ENCODE measurements around the gene SOX13.
"Not testable (repeated sequence)": the region's sequence is repeated elsewhere in the genome, so short reads cannot be mapped to it uniquely, and the experiment has no call there.

Gene SOX13

DNA sequence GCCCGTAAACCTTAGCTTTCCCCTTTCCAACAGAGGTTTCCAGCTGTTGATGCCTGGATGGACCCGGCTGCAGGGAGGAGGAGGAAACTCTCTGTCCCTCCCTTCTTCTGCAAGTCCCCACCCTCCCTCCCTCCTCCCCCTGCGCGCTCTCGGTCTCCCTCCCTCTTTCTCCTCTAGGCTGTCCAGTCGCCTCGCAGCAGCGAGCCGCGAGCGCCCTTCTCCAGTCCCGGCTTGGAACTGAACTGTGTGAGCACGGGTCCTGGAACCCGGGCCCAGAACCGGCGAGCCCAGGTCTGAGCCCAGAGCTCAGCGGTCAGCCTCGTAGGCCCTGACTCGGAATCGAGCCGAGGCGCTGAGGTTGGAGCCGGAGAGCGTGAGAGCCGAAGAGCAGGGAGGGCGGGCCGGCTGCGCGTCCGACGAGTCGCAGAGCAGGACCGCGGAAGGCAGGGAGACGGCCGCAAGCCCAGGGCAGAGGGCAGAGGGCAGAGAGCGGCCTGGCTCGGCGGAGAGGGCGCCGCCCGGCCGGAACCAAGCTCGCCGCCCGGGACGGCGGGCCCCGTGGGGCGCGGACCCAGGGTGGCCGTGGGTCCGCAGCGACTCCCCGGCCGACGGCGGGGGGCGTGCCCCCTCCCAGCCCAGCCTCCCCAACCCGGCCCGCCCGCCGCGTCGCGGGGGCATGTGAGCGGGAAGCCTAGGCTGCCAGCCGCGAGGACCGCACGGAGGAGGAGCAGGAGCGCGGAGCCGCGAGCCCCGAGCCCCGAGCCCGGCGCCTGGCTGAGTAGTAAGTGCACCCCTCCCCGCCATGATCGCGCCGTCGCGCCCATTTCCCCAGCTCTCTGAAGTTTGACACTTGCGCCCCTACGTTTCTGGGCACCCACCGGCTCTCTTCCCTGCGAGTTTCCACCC lies at the start of gene SOX13:
SOX13 (plus strand) TSS at position 185 of the 906 bp plus-strand sequence. CDS start 39,801 bp downstream, outside the sequence.
- DNase-seq (ENCODE audit: low read depth): no peak

DNA sequence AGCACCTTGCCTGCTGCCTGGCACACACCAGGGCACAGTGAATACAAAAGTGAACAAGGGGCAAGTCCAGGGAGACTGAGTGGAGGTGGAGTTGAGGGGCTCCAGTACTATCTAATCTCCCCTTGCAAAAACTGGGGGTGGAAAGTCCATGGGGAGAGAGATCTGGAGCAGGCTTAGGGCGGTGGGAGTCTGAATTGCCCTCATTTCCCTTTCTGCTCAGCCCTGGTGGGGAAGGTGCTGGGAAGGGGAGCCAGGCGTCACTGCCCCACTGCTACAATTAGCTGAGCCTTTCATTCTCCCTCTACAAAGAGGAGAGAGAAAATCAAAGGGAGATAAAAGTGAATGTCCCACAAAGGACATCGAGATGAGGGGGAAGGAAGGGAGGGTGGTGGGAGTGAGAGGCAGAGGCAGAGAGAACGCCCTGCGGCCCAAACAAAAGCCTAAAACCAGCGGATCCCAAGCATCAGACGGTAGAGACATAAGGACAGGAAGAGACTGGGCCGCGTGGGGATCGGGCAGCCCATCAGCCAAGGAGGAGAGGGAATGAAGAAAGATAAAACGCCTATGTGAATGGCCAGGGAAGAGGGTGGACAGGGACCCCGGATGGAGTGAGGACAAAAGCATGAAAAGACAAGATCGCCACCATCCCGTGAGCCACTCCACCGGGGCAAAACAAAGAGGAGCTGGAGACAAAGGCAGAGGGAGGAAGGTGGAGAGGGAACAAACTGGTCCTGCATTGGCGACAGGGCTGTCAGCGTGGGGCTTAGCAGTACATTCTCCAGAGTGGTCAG lies 46.8 kb upstream of the SOX13 start:
- DNase-seq (ENCODE audit: low read depth): no peak

DNA sequence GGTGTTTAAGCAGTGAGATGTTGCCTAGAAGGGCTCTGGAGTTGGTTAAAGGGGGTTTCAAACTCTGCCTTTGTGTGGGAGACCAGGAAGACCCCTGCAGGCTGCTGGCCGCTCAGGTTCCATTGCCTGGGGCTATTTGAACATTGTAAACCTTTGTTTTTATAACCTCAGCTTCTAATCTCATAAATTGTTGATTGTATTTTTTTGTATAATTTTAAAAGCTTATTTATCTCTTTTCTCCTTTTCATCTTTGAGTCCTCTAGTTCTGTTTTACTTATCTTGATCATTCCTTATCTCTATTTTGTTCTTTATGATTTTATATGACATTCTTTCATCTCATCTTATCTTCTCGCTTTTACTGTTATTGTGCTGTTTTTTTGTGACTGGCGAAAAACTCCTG lies 45.5 kb upstream of the SOX13 start:
- DNase-seq (ENCODE audit: low read depth): no peak

DNA sequence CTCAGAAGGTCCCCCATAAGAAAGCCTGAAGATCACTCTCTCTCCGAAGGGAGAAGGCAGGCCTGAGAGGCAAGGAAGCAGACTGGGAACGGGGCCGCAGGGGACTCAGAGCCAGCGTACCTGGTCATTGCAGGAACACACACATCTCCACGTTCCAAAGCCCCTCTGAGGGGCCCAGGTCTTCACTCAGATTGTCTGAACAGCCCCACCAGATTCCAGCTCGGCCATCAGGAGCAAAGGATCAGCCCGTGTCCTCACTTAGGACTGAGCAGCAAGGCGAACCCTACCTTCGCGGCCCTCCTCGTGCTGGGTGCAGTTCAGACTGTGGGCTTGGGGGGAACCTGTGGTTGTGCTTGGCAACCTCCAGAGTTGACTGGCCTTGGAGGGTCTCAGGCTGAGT lies 43.9 kb upstream of the SOX13 start:
- DNase-seq (ENCODE audit: low read depth): no peak

DNA sequence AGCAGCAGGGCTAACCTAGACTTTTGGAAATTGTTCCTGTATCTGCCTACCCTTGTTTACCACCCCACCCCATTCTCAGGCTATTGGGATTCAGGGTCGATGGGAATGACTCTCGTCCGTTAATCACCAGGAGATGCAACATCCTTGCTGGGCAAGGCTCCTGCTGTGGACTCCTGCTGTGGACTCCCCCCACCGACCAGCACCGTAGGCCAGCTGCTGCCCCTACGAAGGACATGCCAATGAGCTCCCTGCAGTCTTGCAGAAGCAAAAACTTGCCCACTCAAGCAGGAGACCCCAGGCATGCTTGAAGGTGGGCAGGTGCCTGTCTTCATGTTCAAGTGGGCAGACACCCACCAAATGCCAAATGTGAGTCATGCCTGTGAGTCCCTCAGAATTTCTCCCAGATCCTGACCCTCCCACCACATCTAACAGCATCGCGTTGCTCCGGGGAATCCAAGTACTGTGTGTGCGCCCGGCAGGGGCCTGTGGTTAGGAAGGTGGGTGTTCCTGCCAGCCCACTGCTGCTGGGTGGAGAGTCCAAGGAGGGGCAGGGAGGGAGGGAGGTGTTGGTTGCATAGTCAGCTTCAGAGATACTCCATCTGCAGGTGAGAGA lies 41.7 kb upstream of the SOX13 start:
- DNase-seq (ENCODE audit: low read depth): no peak

DNA sequence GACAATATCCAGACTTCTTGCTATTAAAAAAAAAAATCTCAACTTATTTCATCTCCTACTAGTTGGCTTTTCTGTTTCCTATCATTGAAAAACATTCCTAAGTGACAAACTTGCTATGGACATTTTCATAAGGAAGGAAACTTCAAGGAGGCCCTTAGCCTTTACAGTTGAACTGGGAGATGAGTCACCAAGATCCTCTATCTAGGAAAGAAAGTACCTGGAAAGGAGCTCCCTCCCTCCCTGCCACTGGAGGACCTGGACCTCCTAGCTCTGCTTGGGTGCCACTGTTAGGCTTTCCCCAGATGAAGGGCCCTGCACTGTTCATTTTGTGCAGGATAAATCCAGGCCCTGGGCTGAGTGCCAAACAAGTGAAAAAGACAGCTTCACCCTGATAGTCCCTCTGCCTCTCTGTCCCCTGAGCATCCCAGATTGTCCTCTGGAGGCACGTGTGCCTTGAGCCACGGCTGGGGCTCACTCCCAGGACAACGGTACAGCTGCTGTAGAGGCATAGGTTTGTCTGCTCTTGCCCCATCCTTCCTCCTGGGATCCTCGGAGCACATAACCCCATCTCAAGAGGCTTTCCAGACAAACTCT lies 40.2 kb upstream of the SOX13 start:
- no peak for DNase-seq (ENCODE audit: low read depth)

DNA sequence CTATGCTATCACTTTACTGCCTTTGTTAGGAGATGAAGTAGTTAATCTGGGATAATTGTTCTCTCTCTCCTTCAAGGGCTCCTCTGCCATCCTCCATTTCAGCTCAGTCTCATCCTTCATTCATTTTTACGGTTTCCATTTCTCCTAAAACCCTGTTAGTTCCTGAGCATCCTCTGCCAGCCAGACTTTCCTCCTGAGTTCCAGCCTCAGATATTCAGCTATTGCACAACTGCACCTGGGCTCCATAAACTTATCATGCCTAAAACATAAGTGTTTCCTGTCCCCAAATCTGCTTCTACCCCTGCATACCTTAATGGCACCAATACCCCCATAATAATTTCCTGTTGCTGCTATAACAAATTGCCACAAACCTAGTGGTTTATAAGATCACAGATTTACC lies 39.6 kb upstream of the SOX13 start:
- DNase-seq (ENCODE audit: low read depth): no peak

DNA sequence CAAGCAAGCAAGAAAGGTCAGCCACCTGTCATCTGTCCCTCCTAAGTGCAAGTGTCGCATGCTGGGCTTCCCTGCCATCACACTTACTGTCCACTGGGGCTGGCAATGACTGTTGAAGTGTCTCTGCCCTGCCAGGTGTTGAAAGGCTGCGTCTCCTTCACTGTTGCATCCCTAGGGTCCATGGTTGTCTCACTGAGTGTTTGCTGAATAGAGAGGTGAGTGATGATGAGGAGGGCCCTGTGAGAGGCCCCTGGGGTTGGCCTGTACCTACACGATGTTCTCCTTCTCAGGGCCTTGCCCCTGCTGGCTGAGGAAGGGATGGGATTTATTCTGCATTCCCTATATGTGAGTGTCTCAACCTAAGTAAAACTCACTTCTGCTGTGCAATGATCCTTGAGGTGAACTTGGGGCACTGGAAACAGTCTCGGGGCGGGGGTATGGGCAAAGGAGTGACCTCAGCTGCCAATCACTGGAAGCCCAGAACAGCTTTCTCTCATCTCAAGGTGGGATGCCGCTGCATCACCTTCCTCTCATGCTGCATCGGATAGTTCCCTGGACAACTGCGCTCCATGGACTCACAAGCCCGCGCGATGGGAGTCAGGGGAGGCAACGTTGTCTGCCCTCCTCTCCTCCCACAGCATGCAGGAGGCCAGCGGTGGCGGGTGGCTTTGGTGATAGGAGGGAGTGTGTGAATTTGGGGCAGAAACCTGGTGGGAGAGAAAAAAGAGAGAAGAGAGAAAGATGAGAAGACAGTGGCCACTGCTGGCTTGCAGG lies 35.8 kb upstream of the SOX13 start:
- DNase-seq (ENCODE audit: low read depth): no peak

DNA sequence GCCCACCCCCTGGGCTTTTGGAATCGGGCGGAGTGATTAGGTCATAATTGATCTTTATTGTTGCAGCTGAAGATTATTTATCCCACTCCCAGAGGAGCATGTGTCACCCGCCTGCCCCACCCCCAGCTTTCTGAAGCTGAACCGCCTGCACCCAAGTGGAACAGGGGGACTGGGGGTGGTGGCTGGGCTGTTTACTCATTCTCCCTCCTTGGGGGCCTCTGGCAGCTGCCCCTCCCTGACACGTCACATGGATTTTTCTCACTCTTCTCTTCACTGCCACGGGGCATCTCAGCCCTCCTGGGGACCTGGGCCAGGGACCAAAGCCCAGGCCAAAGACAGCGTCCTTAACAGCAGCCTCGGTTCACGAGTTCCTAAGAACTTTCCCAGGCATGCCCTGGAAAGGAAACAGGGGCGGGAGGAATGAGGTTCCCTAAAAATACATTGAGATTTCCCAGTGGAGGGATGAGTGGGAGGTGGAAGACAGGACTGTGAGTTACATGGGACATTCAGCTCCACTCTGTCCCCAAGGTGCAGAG lies 31.6 kb upstream of the SOX13 start:
- no peak for DNase-seq (ENCODE audit: low read depth)

DNA sequence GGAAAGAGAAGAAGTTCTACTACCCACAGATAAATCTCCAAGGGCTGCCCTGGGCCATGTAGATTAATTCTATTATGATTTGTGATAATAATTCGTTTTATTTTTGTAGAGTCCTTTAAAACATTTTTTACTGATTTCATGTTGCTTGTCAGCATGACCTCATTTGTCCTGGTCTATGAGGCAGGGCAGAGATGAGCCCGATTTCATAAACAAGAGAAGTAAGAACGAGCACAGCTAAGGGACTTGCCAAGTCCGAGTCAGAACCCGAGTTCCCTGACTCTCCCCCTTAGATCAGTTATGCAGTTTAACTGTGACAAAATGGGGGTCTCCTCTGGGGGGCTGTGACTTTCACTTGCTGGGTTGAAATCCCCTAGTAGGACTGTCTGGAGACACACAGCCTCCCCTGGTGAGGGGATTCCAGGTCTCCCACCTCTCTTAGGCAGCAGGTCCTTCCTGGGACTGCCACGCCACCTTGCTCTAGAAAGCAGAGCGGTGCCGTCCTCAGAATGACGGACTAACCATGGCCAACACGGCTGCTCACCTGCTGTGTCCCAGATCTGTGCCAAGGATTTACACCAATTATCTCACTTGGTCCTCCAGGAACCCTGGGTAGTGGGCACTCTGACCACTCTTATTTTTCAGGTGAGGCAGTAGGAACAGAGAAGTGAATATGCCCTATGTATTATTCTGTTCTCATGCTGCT lies 31.0 kb upstream of the SOX13 start:
- DNase-seq (ENCODE audit: low read depth): no peak

DNA sequence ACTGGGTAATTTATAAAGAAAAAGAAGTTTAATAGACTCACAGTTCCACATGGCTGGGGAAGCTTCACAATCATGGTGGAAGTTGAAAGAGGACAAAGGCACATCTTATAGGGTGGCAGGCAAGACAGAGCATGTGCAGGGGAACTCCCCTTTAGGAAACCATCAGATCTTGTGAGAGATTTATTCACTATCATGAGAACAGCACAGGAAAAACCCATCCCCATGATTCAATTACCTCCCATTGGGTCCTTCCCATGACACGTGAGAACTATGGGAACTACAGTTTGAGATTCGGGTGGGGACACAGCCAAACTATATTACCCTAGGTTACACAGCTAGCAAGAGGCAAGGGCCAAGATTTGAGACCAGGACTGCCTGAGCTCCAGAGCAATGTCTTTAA lies 30.4 kb upstream of the SOX13 start:
- no peak for DNase-seq (ENCODE audit: low read depth)

DNA sequence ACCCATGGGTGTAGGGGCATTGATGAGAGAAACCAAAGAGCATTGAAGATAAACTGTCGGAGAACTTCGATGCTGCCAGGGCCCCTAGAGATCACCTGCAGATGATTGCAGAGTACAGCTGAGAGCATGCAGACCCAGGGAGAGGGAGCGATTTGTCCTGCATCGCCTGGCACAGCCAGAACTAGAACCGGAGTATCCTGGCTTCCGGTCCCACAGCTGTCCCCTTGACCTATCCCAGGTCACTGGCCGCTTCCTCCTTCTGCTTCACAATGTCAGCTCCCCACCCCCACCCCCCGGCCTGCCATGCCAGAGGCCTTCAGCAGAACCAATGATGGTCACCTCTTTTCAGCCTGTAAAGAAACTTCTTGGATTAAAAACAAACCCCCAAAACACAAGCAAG lies 29.2 kb upstream of the SOX13 start:
- DNase-seq (ENCODE audit: low read depth): no peak

DNA sequence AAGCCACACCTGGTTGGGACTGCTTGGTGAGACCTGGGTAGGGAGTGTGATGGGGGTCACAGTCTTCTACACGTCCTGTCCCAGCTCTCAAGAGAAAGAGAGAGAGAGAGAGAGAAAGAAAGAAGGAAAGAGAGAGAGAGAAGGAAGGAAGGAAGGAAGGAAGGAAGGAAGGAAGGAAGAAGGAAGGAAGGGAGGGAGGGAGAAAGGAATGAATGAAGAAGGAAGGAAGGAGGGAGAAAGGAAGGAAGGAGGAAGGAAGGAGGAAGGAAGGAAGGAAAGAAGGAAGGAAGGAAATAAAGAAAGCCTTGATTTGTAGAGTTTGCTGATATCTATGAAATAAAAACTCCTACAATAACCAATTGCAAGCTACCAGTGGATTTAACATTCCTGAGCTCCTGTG lies 28.5 kb upstream of the SOX13 start:
- DNase-seq (ENCODE audit: low read depth): no peak

DNA sequence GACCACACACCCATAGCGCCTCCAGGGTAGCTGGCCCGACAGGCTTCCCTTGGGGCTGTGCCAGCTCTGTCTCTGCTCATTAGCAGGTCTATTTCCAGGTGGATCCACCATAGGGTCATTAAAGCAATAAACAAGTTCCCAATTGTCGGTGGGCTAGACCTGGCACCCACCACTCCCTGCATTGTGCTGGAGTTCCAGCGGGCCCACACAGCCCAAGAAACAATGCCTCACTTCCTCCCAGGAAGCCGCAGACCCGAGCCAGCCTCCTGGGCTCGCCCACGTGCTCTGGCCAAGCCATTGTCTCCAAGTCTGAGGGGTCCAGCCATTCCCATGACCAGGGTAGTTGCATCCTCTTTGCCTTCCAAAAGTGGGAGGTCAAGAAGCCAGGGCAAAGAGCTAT lies 27.5 kb upstream of the SOX13 start:
- DNase-seq (ENCODE audit: low read depth): no peak

DNA sequence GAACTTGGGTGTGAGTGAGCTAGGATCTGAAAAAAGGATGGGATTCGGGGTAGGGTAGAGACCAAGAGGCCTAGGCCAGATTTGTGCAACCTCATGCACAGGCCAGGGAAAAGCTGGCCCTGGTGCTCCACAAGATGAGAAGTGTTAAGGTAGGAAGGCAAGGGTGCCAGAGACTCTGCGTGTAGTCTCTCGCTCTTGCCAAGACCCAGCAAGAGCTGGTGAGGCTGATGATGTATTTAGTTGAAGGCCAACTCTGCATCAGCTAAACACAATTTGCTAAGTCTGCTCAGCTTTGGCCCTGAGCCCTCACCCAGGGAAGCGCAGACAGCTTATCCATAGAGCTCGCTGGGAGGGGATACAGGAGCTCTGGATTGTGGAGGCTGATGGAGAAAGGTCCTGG lies 26.6 kb upstream of the SOX13 start:
- no peak for DNase-seq (ENCODE audit: low read depth)

DNA sequence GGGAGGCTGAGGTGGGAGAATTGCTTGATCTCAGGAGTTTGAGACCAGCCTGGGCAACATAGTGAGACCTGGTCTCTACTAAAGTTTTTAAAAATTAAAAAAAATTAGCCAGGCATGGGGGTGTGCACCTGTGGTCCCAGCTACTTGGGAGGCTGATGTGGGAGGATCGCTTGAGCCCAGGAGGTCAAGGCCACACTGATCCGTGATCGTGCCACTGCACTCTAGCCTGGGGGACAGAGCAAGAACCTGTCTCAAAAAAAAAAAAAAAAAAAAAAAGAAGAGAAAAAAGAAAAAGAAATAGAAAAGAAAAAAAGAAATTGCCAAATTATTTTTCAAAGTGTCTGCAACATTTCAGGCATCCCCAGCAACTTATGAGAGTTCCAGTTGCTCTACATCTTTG lies 24.1 kb upstream of the SOX13 start:
- not testable (repeated sequence) for DNase-seq (ENCODE audit: low read depth)

DNA sequence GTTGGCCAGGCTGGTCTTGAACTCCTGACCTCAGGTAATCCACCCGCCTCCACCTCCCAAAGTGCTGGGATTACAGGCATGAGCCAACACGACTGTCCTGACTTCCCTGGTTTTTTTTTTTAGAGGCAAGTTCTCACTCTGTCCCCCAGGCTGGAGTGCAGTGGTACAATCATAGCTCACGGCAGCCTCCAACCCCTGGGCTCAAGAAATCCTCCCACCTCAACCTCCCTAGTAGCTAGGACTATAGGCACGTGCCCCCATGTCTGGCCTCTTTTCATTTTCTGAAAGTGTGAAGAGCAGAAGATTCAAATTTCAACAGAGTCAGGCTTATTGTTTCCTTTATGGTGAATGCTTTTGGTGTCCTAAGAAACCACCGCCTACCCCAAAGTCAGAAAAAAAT lies 21.7 kb upstream of the SOX13 start:
- DNase-seq (ENCODE audit: low read depth): no peak

DNA sequence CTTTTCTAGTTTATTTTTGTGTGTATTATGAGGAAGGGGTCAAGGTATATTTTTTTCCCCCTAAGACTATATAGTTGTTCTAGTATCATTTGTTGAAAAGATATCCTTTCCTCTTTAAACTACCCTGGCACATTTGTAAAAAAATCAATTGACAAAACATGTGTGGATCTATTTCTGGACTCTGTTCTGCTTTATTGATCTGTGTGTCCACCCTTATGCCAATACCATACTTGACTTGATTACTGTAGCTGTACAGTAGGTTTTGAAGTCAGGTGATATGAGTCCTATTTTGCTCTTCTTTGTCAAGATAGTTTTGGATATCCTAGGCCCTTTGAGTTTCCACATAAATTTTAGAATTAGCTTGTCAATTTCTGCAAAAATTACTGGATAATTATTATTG lies 21.2 kb upstream of the SOX13 start:
- DNase-seq (ENCODE audit: low read depth): no peak

DNA sequence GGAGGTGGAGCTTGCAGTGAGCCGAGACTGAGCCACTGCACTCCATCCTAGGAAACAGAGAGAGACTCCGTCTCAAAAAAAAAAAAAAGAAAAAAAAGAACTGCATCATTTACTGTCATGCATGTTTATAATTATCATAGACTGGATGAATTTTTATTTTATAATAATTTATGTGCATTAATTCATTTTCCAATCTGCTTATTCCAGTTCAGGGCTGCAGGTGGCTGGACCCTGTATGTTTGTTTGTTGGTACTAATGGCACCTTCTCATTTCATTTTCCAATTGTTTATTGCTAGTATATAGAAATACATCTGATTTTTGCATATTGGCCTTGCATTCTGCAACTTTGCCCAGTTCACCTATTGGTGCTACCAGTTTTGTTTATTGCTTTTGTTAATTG lies 19.0 kb upstream of the SOX13 start:
- DNase-seq (ENCODE audit: low read depth): no peak

DNA sequence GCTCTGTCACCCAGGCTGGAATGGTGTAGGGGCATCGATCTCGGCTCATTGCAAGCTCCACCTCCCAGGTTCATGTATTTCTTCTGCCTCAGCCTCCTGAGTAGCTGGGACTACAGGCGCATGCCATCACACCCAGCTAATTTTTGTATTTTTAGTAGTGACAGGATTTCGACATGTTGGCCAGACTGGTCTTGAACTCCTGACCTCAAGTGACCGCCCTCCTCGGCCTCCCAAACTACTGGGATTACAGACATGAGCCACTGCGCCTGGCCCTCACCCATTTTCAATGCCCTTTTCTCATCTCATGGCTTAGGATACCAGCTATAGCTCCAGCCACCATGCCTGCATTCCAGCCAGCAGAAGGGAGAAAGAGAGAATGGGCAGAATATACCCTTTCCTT lies 12.9 kb upstream of the SOX13 start:
- no peak for DNase-seq (ENCODE audit: low read depth)

DNA sequence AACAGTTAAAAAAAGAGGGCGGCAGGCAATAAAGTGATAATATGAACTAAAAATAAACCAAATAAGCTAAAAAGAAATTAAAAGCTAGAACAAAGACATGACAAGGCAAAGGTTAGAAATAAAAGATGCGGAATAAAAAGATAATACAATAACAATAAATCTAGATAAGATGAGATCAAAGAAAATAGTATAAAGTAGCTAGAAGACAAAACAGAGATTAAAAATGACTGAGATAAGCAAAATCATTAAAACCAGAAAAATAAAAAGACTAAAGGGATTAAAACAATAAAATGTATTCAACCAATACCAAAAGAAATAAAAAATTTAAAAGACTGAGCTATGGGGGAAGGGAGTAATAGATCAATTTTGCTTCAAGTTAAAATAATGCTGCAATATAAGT lies 10.8 kb upstream of the SOX13 start:
- DNase-seq (ENCODE audit: low read depth): no peak
